HL-60 (cell line): ENCODE results near the gene ZSCAN21.
A peak's percentile ranks its signal among the peaks of the same experiment; 100 is the strongest.

Experiments
- DNase-seq, 2 experiments: peaks; one replicate each; pipeline ENCODE4 v3.0.0-alpha.2; 2010 to 2020; ENCODE audit warnings: low read depth in 1 of 2, low spot score in 1 of 2
- H3K27ac ChIP-seq: fragments of 250-450 bp; sonication (Bioruptor Pico); replicated peaks from 2 replicates; pipeline ENCODE4 v1.5.1; 2020; ENCODE audit warnings: mild to moderate bottlenecking, moderate library complexity
- H3K27me3 ChIP-seq: fragments of 250-450 bp; sonication (Bioruptor Pico); 2 replicates; pipeline ENCODE4 v1.5.1; 2021; ENCODE audit warnings: mild to moderate bottlenecking, moderate library complexity; ENCODE audit not compliant: insufficient read depth, poor library complexity, severe bottlenecking
- H3K4me3 ChIP-seq: replicated peaks from 2 replicates; pipeline ENCODE4 v1.5.1; 2011; ENCODE audit warnings: mild to moderate bottlenecking, control low read depth, low read length; ENCODE audit not compliant: insufficient read depth
- GABPA ChIP-seq: IDR thresholded peaks from 2 replicates; pipeline ENCODE4 v1.6.1; 2012; ENCODE audit warnings: low read depth
- POLR2AphosphoS5 ChIP-seq: IDR thresholded peaks from 2 replicates; pipeline ENCODE4 v1.6.1; 2012; ENCODE audit warnings: low read depth
- SPI1 ChIP-seq: IDR thresholded peaks from 2 replicates; pipeline ENCODE4 v1.6.1; 2012; ENCODE audit warnings: low read depth, mild to moderate bottlenecking, borderline replicate concordance
- TF ChIP-seq, protein P1 (sequence below): IDR thresholded peaks from 2 replicates; pipeline ENCODE4 v1.6.1; 2012; ENCODE audit warnings: low read depth; ENCODE audit not compliant: insufficient replicate concordance
- TF ChIP-seq, protein P2 (sequence below): IDR thresholded peaks from one replicate; pipeline ENCODE4 v1.5.1; 2011; ENCODE audit warnings: low read length, control low read depth, inconsistent platforms; ENCODE audit not compliant: insufficient read depth

Gene ZSCAN21

DNA sequence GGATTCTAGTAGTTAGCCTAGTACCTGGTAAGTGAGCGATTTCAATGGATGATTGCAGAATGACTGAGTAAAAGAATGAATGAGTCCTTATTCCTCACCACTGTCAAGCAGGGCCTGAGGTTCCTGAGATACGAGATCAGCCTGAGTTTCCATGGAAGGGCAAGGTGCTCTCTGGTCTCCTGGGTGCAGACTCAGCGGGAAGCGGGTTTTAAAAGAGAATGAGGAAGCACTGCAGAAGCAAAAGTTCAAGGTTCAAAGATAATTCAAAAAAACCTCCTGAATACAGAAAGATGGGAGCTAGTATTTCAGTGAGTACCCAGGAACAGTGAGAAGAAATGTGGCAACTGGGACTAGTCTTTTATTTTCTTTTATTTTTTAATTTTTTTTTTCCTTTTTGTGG, 27.6 kb downstream of the ZSCAN21 start:
- DNase-seq: no peak
- Histone ChIP-seq H3K4me3 (no peak overlapping the region), H3K27me3 (no peaks in the 10 kb centered on the region), H3K27ac (no peak overlapping the region)
- TF ChIP-seq, protein P1, sequence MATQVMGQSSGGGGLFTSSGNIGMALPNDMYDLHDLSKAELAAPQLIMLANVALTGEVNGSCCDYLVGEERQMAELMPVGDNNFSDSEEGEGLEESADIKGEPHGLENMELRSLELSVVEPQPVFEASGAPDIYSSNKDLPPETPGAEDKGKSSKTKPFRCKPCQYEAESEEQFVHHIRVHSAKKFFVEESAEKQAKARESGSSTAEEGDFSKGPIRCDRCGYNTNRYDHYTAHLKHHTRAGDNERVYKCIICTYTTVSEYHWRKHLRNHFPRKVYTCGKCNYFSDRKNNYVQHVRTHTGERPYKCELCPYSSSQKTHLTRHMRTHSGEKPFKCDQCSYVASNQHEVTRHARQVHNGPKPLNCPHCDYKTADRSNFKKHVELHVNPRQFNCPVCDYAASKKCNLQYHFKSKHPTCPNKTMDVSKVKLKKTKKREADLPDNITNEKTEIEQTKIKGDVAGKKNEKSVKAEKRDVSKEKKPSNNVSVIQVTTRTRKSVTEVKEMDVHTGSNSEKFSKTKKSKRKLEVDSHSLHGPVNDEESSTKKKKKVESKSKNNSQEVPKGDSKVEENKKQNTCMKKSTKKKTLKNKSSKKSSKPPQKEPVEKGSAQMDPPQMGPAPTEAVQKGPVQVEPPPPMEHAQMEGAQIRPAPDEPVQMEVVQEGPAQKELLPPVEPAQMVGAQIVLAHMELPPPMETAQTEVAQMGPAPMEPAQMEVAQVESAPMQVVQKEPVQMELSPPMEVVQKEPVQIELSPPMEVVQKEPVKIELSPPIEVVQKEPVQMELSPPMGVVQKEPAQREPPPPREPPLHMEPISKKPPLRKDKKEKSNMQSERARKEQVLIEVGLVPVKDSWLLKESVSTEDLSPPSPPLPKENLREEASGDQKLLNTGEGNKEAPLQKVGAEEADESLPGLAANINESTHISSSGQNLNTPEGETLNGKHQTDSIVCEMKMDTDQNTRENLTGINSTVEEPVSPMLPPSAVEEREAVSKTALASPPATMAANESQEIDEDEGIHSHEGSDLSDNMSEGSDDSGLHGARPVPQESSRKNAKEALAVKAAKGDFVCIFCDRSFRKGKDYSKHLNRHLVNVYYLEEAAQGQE: no peak
- TF ChIP-seq POLR2AphosphoS5 (no peak), GABPA (no peak), SPI1 (no peak)
- TF ChIP-seq, protein P2, sequence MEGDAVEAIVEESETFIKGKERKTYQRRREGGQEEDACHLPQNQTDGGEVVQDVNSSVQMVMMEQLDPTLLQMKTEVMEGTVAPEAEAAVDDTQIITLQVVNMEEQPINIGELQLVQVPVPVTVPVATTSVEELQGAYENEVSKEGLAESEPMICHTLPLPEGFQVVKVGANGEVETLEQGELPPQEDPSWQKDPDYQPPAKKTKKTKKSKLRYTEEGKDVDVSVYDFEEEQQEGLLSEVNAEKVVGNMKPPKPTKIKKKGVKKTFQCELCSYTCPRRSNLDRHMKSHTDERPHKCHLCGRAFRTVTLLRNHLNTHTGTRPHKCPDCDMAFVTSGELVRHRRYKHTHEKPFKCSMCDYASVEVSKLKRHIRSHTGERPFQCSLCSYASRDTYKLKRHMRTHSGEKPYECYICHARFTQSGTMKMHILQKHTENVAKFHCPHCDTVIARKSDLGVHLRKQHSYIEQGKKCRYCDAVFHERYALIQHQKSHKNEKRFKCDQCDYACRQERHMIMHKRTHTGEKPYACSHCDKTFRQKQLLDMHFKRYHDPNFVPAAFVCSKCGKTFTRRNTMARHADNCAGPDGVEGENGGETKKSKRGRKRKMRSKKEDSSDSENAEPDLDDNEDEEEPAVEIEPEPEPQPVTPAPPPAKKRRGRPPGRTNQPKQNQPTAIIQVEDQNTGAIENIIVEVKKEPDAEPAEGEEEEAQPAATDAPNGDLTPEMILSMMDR: no peak

DNA sequence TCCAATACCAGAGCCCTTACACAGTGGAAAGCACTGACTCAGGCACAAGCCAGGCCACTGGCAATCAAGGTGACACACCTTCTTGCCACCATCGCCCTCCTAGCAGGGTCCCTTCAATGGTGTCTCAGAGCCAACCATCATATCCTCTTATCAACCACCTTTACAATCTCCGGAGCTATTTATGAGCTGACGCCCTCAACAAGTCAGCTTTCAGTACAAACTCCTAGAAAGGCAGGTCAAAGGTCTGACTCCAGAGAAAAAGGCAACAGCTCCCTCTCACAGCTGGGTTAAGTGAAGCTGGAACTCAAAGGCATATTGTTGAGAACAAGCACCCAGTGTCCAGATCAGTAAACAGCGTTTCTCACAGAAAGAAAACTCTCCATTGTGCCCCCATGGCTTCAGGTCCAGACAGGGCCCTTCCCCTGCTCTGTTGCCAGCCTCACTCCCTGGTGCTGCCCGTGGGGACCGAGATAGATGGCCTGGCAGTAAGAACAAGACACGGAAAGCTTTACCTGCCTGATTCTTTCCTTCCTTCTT, 29.5 kb downstream of the ZSCAN21 start:
- no peak for DNase-seq
- TF ChIP-seq, protein P1: no peak
- TF ChIP-seq GABPA (no peak), POLR2AphosphoS5 (no peak), SPI1 (no peak)
- Histone ChIP-seq H3K4me3 (no peak overlapping the region), H3K27ac (no peak overlapping the region), H3K27me3 (no peaks in the 10 kb centered on the region)

- H3K27me3 ChIP-seq: no peaks in the 10 kb centered on the region
- TF ChIP-seq SPI1: no peak
- no peak for TF ChIP-seq POLR2AphosphoS5
- TF ChIP-seq GABPA: no peak
- TF ChIP-seq, protein P2: no peak
- TF ChIP-seq, protein P1: no peak
- peak overlapping the region; percentile 88 for H3K27ac ChIP-seq
- peak in 1 of 2 experiments; percentile 38 for DNase-seq
- peak overlapping the region; percentile 98 for H3K4me3 ChIP-seq
These were observed 31.4 kb downstream of the ZSCAN21 start for GRCh38 chr7:100080907-100081534.
